Ovary (tissue), 3 donors: ENCODE measurements around the gene SPARCL1.

Experiments used
- CTCF ChIP-seq, 3 donors: fragments of 450-650 bp in 2 of 3; fragments of 200-600 bp in 1 of 3; IDR thresholded peaks; one replicate each; pipeline versions ENCODE4 v1.5.1 to v1.8.0; 2016 to 2022; ENCODE audit warnings: antibody characterized with exemption in 3 of 3, mild to moderate bottlenecking in 1 of 3
- POLR2A ChIP-seq: fragments of 450-650 bp; IDR thresholded peaks from one replicate; pipeline ENCODE4 v1.6.1; 2017; ENCODE audit warnings: antibody characterized with exemption, mild to moderate bottlenecking, moderate library complexity
- donor health status: DM: no; HTN: no; CAD: no.

- TF ChIP-seq POLR2A: no peak
- TF ChIP-seq CTCF (IDR thresholded peaks at IDR 0.05): no peak
Measured at GRCh38 chr4:87555773-87556619, 26.8 kb upstream of the SPARCL1 start.
